ENCODE measurements around the gene CACNA2D3.

The CACNA2D3 gene

DNA sequence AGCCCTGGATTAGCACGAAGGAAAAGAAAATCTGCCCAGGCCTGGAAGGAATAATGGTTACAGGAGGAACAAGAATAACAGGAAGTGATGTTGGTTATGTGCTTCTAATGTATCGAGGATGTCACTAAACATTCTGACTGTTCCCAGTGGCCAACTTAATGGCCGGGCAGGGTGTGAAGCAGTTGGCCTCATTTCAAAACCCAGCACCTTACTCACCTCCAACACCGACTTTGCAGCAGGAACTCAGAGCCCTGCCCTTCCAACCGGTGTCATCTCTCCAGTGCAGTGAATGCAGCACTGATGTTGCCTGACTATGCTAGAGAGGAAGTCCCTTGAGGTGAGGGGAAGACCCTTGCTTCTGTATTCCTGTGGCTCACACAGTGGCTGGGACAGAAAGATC is 967.9 kb downstream of the CACNA2D3 start:
- TF ChIP-seq POLR2AphosphoS5 (IDR thresholded peaks at IDR 0.05; ENCODE audit: low read depth, low read length) (no peak), SIN3A (IDR thresholded peaks at IDR 0.05; ENCODE audit: borderline replicate concordance, insufficient read depth, low read length) (no peak), TAF1 (IDR thresholded peaks at IDR 0.05; ENCODE audit: borderline replicate concordance, insufficient read depth, low read length) (no peak), FOXP2 (optimal IDR thresholded peaks at IDR 0.05; ENCODE audit: borderline replicate concordance, extremely low read depth, extremely low read length, insufficient read depth) (no peak)
- TF ChIP-seq, protein P1, sequence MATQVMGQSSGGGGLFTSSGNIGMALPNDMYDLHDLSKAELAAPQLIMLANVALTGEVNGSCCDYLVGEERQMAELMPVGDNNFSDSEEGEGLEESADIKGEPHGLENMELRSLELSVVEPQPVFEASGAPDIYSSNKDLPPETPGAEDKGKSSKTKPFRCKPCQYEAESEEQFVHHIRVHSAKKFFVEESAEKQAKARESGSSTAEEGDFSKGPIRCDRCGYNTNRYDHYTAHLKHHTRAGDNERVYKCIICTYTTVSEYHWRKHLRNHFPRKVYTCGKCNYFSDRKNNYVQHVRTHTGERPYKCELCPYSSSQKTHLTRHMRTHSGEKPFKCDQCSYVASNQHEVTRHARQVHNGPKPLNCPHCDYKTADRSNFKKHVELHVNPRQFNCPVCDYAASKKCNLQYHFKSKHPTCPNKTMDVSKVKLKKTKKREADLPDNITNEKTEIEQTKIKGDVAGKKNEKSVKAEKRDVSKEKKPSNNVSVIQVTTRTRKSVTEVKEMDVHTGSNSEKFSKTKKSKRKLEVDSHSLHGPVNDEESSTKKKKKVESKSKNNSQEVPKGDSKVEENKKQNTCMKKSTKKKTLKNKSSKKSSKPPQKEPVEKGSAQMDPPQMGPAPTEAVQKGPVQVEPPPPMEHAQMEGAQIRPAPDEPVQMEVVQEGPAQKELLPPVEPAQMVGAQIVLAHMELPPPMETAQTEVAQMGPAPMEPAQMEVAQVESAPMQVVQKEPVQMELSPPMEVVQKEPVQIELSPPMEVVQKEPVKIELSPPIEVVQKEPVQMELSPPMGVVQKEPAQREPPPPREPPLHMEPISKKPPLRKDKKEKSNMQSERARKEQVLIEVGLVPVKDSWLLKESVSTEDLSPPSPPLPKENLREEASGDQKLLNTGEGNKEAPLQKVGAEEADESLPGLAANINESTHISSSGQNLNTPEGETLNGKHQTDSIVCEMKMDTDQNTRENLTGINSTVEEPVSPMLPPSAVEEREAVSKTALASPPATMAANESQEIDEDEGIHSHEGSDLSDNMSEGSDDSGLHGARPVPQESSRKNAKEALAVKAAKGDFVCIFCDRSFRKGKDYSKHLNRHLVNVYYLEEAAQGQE (IDR thresholded peaks at IDR 0.05; ENCODE audit: insufficient read depth in 1 of 2, low read depth in 2 of 2, low read length in 2 of 2) = no peak

DNA sequence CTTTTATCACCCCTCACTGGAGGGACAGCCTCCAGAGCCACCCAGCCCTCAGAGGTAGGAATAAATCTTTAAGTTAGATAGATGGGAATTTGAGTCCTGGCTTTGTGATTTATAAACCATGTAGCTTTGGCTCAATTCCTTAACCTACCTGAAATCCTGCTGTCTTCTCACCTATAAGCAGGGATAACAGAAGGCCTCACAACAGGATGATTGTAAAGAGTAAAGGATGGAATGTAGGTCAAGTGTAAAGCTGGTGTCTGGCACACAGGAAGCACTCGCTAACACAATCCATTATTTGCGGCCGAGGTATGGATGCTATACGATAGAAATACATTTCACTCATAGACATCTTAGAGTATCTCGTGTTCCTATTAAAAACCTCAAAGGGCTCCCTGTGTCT is 968.4 kb downstream of the CACNA2D3 start:
- TF ChIP-seq SIN3A (IDR thresholded peaks at IDR 0.05; ENCODE audit: borderline replicate concordance, insufficient read depth, low read length) = no peak
- TF ChIP-seq, protein P1 (IDR thresholded peaks at IDR 0.05; ENCODE audit: insufficient read depth in 1 of 2, low read depth in 2 of 2, low read length in 2 of 2) = no peak
- TF ChIP-seq FOXP2 (optimal IDR thresholded peaks at IDR 0.05; ENCODE audit: borderline replicate concordance, extremely low read depth, extremely low read length, insufficient read depth) = no peak
- no peak for TF ChIP-seq POLR2AphosphoS5 (IDR thresholded peaks at IDR 0.05; ENCODE audit: low read depth, low read length)
- no peak for TF ChIP-seq TAF1 (IDR thresholded peaks at IDR 0.05; ENCODE audit: borderline replicate concordance, insufficient read depth, low read length)

DNA sequence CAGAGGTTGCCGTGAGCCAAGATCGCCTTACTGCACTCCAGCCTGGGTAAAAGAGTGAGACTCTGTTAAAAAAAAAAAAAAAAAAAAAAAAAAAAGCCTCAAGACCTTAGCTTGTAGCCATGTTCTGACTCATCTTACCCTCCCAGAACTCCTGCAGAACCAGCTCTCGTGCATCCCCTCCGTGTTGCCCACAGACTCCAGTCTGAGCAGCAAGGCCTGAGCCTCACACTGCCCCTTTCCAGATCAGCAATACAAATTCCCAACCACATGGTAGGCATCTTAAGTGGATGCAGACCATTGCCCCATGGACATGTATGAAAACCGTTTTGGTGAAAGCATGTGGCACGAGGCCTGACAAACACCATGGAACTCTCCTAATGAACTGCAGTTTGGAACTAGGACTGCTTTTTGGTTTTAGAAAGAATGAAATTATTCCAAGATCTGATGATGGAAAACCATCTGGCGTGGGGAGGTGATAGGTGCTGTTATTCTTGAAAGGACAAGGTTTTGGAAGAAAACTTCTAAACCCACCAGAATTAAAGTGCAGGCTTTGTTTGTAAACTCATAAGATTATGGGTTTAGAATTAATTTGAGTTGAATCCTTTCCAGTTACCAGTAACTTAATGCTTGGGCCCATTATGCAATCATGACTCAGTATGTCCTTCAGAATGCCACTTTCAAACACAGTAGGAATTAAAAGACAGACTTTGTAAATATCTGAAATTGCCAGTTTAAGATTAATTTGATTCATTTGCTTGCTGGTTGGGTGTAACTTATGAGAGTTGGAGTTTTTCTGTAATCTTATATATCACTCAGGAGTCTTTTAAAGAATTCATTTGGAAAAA is 969.3 kb downstream of the CACNA2D3 start:
- TF ChIP-seq TAF1 (IDR thresholded peaks at IDR 0.05; ENCODE audit: borderline replicate concordance, insufficient read depth, low read length) = no peak
- no peak for TF ChIP-seq POLR2AphosphoS5 (IDR thresholded peaks at IDR 0.05; ENCODE audit: low read depth, low read length)

DNA sequence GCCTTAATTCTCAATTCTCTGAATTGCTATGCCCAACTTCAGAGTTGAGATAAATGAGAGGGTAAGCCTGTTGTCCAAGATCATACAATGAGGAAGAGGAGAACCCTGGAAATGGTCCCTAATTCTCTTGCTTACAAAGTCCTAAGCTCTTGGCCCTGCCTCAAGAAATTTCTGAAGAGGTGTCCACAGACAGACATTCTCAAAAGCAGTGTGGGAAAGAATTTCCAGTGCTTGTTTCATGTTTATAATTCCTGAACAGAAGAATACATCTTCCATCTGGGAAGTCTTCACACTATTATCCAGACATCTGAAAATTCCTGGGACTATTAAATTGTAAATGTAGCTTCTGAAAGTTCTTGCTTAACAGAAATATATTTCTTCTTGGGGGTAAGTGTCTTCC is 972.3 kb downstream of the CACNA2D3 start:
- TF ChIP-seq TAF1 (IDR thresholded peaks at IDR 0.05; ENCODE audit: borderline replicate concordance, insufficient read depth, low read length) (no peak), POLR2AphosphoS5 (IDR thresholded peaks at IDR 0.05; ENCODE audit: low read depth, low read length) (no peak), FOXP2 (optimal IDR thresholded peaks at IDR 0.05; ENCODE audit: borderline replicate concordance, extremely low read depth, extremely low read length, insufficient read depth) (no peak), SIN3A (IDR thresholded peaks at IDR 0.05; ENCODE audit: borderline replicate concordance, insufficient read depth, low read length) (no peak)
- TF ChIP-seq, protein P1 (IDR thresholded peaks at IDR 0.05; ENCODE audit: insufficient read depth in 1 of 2, low read depth in 2 of 2, low read length in 2 of 2) = no peak

DNA sequence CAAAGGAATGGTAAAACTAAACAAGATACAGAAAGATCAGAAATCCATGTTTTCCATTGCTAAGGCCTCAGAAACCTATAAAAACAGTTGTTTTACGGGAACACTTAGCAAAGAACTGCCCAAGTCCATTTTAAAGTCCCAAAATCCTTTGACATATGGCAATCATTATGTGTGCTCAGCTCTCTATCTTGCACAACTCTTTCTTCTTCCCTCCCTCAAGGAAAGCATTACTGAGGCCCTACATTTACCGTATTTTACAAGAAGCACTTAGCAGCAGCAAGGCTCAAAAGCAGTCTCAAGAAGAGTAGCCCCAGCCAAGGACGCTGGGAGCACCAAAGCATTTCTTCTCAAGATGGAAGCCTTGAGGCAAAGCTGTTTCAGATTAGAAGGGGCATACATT is 975.1 kb downstream of the CACNA2D3 start:
- TF ChIP-seq TAF1 (IDR thresholded peaks at IDR 0.05; ENCODE audit: borderline replicate concordance, insufficient read depth, low read length) (no peak), SIN3A (IDR thresholded peaks at IDR 0.05; ENCODE audit: borderline replicate concordance, insufficient read depth, low read length) (no peak), POLR2AphosphoS5 (IDR thresholded peaks at IDR 0.05; ENCODE audit: low read depth, low read length) (no peak), FOXP2 (optimal IDR thresholded peaks at IDR 0.05; ENCODE audit: borderline replicate concordance, extremely low read depth, extremely low read length, insufficient read depth) (no peak)
- TF ChIP-seq, protein P1 (IDR thresholded peaks at IDR 0.05; ENCODE audit: insufficient read depth in 1 of 2, low read depth in 2 of 2, low read length in 2 of 2) = no peak
